Measurements from ENCODE around the gene MT1B. TPM values are rescaled to one million over a fixed set of nuclear protein-coding genes. Genes with fewer than 3 reads are reported as not detected.

The MT1B gene
- total and polyA plus RNA-seq, 2 of the 13 experiments (the other 11 are each of a cell fraction or from before 2014, with no cell fraction given), result 0.89 TPM; not detected in 1

DNA sequence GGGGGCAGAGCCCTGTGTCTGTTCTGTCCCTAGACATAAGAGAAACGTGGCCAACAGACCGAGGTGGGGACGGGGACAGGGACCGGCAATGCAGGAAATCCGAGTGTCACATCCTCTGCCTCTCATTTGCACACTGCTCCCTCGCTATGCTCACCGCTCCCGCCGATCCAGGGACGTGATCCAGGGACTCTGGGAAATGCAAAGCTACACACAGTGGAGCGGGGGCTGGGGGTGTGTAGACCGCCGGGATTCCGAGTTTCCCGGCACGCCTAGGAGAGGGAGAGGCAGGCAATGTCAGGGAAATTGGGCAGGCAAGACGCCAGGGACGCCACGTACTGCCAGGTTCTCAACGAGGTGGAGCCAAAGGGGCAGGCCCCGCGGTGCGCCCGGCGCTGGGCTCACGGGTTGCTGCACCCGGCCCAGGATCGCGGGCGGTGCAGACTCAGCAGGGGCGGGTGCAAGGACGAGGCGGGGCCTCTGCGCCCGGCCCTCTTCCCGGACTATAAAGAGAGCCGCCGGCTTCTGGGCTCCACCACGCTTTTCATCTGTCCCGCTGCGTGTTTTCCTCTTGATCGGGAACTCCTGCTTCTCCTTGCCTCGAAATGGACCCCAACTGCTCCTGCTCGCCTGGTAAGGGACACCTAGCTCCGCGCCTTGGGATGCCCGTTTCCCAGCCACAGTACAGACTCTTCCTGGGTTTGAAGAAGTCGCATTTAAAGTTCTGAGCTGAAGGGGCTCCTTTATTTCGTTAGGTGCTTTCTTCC lies 30.4 kb downstream of the MT1B start, which contains the start of gene MT1X (continued):
- TF ChIP-seq, protein P1, sequence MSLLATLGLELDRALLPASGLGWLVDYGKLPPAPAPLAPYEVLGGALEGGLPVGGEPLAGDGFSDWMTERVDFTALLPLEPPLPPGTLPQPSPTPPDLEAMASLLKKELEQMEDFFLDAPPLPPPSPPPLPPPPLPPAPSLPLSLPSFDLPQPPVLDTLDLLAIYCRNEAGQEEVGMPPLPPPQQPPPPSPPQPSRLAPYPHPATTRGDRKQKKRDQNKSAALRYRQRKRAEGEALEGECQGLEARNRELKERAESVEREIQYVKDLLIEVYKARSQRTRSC (CRISPR knock-in tag; IDR thresholded peaks at IDR 0.05; ENCODE audit: low read depth), result no peak
- TF ChIP-seq, protein P2, sequence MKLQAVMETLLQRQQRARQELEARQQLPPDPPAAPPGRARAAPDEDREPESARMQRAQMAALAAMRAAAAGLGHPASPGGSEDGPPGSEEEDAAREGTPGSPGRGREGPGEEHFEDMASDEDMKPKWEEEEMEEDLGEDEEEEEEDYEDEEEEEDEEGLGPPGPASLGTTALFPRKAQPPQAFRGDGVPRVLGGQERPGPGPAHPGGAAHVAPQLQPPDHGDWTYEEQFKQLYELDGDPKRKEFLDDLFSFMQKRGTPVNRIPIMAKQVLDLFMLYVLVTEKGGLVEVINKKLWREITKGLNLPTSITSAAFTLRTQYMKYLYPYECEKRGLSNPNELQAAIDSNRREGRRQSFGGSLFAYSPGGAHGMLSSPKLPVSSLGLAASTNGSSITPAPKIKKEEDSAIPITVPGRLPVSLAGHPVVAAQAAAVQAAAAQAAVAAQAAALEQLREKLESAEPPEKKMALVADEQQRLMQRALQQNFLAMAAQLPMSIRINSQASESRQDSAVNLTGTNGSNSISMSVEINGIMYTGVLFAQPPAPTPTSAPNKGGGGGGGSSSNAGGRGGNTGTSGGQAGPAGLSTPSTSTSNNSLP (IDR thresholded peaks at IDR 0.05; ENCODE audit: low read depth, low read length), result no peak
- TF ChIP-seq ZMYM3 (CRISPR knock-in tag; IDR thresholded peaks at IDR 0.05) (peak; percentile 76), FOSL2 (CRISPR knock-in tag; IDR thresholded peaks at IDR 0.05) (0 out of 2 replicates have a peak, but pooled peaks have one; percentile 10), SOX6 (IDR thresholded peaks at IDR 0.05) (no peak), SOX6 (CRISPR knock-in tag; IDR thresholded peaks at IDR 0.05) (peak; percentile 77), FLYWCH1 (CRISPR knock-in tag; IDR thresholded peaks at IDR 0.05) (no peak), ZNF337 (CRISPR knock-in tag; IDR thresholded peaks at IDR 0.05; ENCODE audit: borderline replicate concordance, low read depth) (no peak), ATF7 (IDR thresholded peaks at IDR 0.05) (no peak), ATF7 (CRISPR knock-in tag; IDR thresholded peaks at IDR 0.05) (peak; percentile 55; the same call in 1 of the 2 replicates), ELF3 (CRISPR knock-in tag; IDR thresholded peaks at IDR 0.05) (peak; percentile 53; the same call in 1 of the 2 replicates), ZNF354B (CRISPR knock-in tag; IDR thresholded peaks at IDR 0.05) (no peak), XBP1 (CRISPR knock-in tag; IDR thresholded peaks at IDR 0.05) (no peak), NFATC3 (CRISPR knock-in tag; IDR thresholded peaks at IDR 0.05) (no peak), NCOA2 (CRISPR knock-in tag; IDR thresholded peaks at IDR 0.05) (0 out of 2 replicates have a peak, but pooled peaks have one; percentile 40), NR2F2 (IDR thresholded peaks at IDR 0.05; ENCODE audit: borderline replicate concordance, low read depth) (no peak), HHEX (CRISPR knock-in tag; IDR thresholded peaks at IDR 0.05) (no peak), ZNF619 (CRISPR knock-in tag; IDR thresholded peaks at IDR 0.05) (no peak), GTF3A (CRISPR knock-in tag; conservative IDR thresholded peaks at IDR 0.05) (no peak), STAT5B (CRISPR knock-in tag; IDR thresholded peaks at IDR 0.05) (no peak), XRCC5 (optimal IDR thresholded peaks at IDR 0.05; ENCODE audit: low read length) (peak; percentile 87), ZNF207 (IDR thresholded peaks at IDR 0.05; ENCODE audit: borderline replicate concordance) (no peak), TCF12 (IDR thresholded peaks at IDR 0.05) (no peak), TCF12 (CRISPR knock-in tag; IDR thresholded peaks at IDR 0.05) (no peak), ZNF773 (CRISPR knock-in tag; IDR thresholded peaks at IDR 0.05; ENCODE audit: borderline replicate concordance) (no peak)
- TF ChIP-seq, protein P3, sequence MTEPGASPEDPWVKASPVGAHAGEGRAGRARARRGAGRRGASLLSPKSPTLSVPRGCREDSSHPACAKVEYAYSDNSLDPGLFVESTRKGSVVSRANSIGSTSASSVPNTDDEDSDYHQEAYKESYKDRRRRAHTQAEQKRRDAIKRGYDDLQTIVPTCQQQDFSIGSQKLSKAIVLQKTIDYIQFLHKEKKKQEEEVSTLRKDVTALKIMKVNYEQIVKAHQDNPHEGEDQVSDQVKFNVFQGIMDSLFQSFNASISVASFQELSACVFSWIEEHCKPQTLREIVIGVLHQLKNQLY (CRISPR knock-in tag; IDR thresholded peaks at IDR 0.05), result 0 out of 2 replicates have a peak, but pooled peaks have one; percentile 30
- TF ChIP-seq, protein P4, sequence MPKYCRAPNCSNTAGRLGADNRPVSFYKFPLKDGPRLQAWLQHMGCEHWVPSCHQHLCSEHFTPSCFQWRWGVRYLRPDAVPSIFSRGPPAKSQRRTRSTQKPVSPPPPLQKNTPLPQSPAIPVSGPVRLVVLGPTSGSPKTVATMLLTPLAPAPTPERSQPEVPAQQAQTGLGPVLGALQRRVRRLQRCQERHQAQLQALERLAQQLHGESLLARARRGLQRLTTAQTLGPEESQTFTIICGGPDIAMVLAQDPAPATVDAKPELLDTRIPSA (CRISPR knock-in tag; IDR thresholded peaks at IDR 0.05; ENCODE audit: borderline replicate concordance), result no peak
- TF ChIP-seq, protein P5, sequence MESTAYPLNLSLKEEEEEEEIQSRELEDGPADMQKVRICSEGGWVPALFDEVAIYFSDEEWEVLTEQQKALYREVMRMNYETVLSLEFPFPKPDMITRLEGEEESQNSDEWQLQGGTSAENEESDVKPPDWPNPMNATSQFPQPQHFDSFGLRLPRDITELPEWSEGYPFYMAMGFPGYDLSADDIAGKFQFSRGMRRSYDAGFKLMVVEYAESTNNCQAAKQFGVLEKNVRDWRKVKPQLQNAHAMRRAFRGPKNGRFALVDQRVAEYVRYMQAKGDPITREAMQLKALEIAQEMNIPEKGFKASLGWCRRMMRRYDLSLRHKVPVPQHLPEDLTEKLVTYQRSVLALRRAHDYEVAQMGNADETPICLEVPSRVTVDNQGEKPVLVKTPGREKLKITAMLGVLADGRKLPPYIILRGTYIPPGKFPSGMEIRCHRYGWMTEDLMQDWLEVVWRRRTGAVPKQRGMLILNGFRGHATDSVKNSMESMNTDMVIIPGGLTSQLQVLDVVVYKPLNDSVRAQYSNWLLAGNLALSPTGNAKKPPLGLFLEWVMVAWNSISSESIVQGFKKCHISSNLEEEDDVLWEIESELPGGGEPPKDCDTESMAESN (CRISPR knock-in tag; conservative IDR thresholded peaks at IDR 0.05), result peak; percentile 89
